Astrocyte of the cerebellum (primary cell): ENCODE results near the gene PRG2.
A peak's percentile ranks its signal among the peaks of the same experiment; 100 is the strongest.

Experiments
- DNase-seq: peaks from one replicate; pipeline ENCODE4 v3.0.0-alpha.2; 2011; ENCODE audit warnings: low read depth
- H3K4me3 ChIP-seq: 2 replicates; pipeline ENCODE4 v1.5.1; 2011; ENCODE audit warnings: mild to moderate bottlenecking, low read depth, low read length, moderate library complexity
- in situ Hi-C: cut with HindIII; loops from 2 replicates; pipeline ENCODE4 v1.10.0; 2017; ENCODE audit warnings: low sequenced_read_pairs
- TF ChIP-seq, protein P1 (sequence below): IDR thresholded peaks from 2 replicates; pipeline ENCODE4 v1.5.1; 2012; ENCODE audit warnings: low read length, low read depth, moderate library complexity, mild to moderate bottlenecking; ENCODE audit errors: missing control alignments

Gene PRG2

DNA sequence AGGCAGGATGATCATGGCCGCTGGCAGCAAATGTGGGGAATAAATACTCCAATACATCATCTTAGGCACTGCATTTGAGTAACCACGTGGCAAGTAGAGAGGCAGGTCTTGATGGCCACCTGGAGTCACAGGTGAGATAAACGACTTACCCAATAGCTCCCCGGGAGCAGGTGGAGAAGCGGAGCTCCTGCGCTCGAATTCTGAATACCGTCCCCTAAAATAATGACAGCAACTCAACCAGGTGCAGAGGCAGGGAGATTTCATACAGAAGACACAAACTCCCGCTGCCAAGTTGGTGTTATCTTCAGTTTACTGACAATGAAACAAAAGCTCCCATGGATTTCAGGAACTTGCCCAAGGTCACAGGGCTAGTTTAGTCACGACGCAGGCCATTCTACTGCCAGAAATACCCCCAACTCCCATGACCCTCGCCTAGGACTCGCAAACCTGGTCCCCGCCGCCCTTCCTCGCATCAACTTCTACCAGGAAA, 36.0 kb upstream of the PRG2 start:
- TF ChIP-seq, protein P1, sequence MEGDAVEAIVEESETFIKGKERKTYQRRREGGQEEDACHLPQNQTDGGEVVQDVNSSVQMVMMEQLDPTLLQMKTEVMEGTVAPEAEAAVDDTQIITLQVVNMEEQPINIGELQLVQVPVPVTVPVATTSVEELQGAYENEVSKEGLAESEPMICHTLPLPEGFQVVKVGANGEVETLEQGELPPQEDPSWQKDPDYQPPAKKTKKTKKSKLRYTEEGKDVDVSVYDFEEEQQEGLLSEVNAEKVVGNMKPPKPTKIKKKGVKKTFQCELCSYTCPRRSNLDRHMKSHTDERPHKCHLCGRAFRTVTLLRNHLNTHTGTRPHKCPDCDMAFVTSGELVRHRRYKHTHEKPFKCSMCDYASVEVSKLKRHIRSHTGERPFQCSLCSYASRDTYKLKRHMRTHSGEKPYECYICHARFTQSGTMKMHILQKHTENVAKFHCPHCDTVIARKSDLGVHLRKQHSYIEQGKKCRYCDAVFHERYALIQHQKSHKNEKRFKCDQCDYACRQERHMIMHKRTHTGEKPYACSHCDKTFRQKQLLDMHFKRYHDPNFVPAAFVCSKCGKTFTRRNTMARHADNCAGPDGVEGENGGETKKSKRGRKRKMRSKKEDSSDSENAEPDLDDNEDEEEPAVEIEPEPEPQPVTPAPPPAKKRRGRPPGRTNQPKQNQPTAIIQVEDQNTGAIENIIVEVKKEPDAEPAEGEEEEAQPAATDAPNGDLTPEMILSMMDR = no peak
- DNase-seq = no peak
- in situ Hi-C loops = no loop called here
- H3K4me3 ChIP-seq = peak overlapping the region; percentile 46

DNA sequence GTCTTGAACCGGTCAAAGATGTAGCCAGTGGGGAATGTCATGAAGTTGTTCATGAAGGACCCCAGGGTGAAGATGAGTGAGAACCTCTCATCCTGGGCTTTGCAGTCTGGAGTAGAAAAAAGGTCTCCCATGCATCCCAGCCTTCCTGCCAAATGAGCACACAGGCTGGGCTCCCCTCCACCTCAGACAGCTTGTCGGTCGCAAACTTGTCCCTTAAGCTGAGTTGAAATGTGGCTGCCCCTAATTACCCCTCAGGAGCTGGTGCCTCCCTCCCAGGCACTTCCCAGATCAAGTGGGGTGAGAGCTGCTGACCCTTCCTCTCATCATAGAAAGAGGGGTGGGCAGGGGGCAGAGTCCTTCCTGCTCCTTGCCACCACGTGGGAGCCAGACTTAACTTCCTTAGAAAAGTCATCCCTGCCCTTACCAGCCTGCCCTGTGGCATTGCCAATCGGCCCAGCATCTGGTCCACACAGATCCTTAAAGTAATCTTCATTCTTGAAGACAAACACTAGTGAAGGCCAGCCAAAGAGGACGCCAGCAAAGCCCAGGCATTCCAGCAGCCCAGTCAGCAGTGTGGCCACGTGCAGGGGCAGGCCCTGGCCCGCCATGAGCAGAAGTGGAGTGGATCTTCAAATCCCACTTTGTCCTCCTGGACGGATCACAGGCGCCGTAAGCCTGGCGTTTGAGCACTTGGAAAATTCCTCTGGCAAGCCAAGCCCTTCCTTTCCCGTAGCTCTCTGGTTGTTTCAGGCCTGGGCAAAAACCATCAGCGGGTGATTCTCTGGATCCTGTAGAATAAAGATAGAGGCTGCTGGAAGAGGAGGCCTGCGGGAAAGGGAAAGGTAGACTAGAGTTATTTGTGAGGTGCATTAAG, 35.4 kb upstream of the PRG2 start:
- peak overlapping the region; percentile 46 for H3K4me3 ChIP-seq
- TF ChIP-seq, protein P1 = no peak
- in situ Hi-C loops = no loop called here
- DNase-seq = no peak

DNA sequence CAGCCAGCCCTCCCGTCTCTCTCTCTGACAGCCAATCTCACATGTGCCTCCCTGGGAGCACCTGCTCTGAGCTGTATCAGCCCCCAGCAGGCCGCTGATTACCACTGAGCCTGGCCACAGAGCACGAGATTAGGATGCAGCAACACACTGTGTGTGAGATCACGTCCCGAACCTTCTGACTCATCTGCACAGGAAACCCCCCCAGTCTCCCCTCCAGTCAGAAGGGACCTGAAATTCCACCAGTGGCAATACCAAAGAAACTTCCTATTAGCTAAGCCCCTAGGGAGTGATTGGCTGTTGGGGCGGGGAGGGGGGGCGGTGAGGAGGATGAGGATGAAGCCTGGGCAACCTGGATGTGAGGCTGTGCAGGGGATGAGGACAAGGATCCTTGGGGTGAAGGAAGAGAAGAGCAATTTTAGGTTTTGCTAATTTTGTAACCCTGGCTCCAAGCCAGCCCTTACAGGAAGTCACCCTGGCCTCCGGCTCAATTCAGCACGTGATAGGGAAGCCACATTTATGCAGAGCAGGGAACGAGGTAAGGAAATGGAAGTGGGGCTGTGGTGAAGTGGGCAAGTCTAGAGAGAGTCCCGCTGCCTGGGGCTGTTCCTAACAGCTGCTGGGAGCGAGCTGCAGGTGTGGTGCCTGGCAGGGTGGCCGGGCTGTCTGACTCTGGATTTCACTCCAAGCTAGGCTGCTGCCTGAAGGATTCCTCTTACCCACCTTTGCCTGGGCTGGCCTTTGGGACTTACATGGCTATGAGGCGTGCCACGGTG, 34.5 kb upstream of the PRG2 start:
- in situ Hi-C loops = no loop called here
- DNase-seq = peak; percentile 54
- TF ChIP-seq, protein P1 = no peak
- H3K4me3 ChIP-seq = no peak overlapping the region

DNA sequence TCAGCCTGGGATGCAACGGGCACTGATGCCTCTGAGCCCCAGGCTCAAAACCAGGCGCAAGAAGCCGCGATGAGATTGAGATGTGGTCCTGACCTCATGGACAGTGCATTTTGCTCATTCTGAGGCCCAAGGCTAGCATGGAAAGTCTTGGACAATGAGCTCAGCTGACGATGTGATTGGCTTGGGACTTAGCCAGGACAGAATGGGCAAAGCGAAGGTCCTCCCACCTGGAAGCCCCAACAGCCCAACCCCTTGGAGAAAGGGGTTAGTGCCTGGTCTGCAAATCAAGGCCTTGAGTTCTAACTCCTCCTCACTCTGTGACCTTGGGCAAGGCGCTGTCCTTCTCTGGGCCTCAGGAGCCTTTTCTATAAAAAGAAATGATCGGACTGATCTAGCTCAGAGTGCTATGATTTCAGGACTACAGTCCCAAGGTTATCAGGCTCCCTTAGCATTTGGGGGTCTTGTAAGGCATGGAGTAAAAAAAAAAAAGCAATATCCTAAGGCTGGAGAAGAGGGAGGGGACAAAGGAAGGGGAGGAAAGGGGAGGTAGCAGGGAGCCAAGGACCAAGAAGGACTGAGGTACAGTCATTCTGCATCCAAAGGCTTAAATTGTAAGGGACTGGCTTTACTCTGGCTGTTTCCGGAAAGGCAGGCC, 33.8 kb upstream of the PRG2 start:
- no peak overlapping the region for H3K4me3 ChIP-seq
- DNase-seq = no peak
- in situ Hi-C loops = no loop called here
- TF ChIP-seq, protein P1 = no peak

DNA sequence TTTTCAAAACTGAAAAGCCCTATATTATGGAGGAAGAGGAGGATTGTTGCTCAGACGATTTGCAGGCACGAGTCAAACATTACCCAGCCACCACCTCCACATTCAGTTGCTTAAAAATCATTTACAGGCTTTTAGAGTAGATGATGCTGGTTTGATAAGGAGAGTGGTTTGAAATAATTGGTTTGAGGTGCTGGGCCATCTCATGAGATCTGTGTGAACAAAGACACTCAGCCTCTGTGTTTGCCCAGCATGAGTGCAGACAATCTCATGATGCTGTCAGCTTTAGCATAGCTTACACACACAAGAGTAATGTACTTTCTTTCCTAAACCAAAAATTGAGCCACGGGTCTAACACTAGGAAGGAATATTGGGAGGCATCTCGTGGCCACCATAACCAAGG, 32.2 kb upstream of the PRG2 start:
- no peak for DNase-seq
- TF ChIP-seq, protein P1 = no peak
- in situ Hi-C loops = no loop called here
- no peak overlapping the region for H3K4me3 ChIP-seq

DNA sequence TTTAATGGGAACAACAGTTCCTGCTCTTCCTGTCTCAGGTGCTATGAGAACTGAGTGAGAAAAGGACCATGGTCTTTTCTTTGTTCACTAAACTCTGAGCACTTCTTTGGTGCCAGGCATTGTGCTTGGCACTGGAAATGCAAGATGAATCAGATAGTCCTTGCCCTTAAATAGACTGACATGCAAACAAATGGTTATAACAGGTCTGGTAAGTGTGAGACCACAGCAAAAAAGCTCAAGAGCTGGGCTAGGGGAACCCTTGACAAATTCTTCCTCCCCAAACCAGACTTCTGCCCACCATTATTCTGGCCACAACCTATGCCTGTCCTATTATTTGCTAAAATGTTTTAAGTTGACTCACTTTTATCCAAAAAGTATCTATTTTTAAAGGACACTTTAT, 31.4 kb upstream of the PRG2 start:
- DNase-seq = no peak
- H3K4me3 ChIP-seq = no peak overlapping the region
- in situ Hi-C loops = no loop called here
- TF ChIP-seq, protein P1 = no peak
